H9 (cell line): ENCODE measurements around the gene RASSF8. TPM values are rescaled to one million over a fixed set of nuclear protein-coding genes. Genes with fewer than 3 reads are reported as not detected.

Experiments
- DNase-seq: peaks from one replicate; pipeline ENCODE4 v3.0.0-alpha.2; 2017
- H2AFZ ChIP-seq: one replicate; pipeline ENCODE4 v1.6.1; 2013; ENCODE audit warnings: mild to moderate bottlenecking, low read length, control low read depth, moderate library complexity
- H2AK5ac ChIP-seq: 2 replicates; pipeline ENCODE4 v1.6.1; 2013; ENCODE audit warnings: low read length, control low read depth, mixed read lengths; ENCODE audit not compliant: insufficient read length
- H2BK120ac ChIP-seq: one replicate; pipeline ENCODE4 v1.6.1; 2013; ENCODE audit warnings: low read depth, mild to moderate bottlenecking, low read length, control low read depth, inconsistent platforms; ENCODE audit not compliant: poor library complexity, severe bottlenecking
- H2BK12ac ChIP-seq: 2 replicates; pipeline ENCODE4 v1.6.1; 2013; ENCODE audit warnings: low read length, control low read depth, mixed read lengths, low read depth; ENCODE audit not compliant: insufficient read length
- H2BK15ac ChIP-seq: 2 replicates; pipeline ENCODE4 v1.6.1; 2013; ENCODE audit warnings: low read depth, low read length, control low read depth
- H2BK20ac ChIP-seq: one replicate; pipeline ENCODE4 v1.6.1; 2013; ENCODE audit warnings: low read depth, mild to moderate bottlenecking, low read length, control low read depth, inconsistent platforms; ENCODE audit not compliant: poor library complexity, severe bottlenecking
- H2BK5ac ChIP-seq: 2 replicates; pipeline ENCODE4 v1.6.1; 2013; ENCODE audit warnings: low read length, control low read depth, mixed read lengths; ENCODE audit not compliant: insufficient read length
- H3K14ac ChIP-seq: 2 replicates; pipeline ENCODE4 v1.6.1; 2013; ENCODE audit warnings: low read length, control low read depth; ENCODE audit not compliant: insufficient read depth
- H3K18ac ChIP-seq: 2 replicates; pipeline ENCODE4 v1.6.1; 2013; ENCODE audit warnings: low read depth, mild to moderate bottlenecking, mixed read lengths, low read length, control low read depth; ENCODE audit not compliant: insufficient read length
- H3K23ac ChIP-seq: 2 replicates; pipeline ENCODE4 v1.6.1; 2013; ENCODE audit warnings: low read length, control low read depth, mixed read lengths, low read depth; ENCODE audit not compliant: insufficient read length
- H3K23me2 ChIP-seq: 2 replicates; pipeline ENCODE4 v1.6.1; 2013; ENCODE audit warnings: low read depth, mild to moderate bottlenecking, mixed read lengths, low read length, control low read depth; ENCODE audit not compliant: insufficient read length, poor library complexity, severe bottlenecking
- H3K27ac ChIP-seq: 2 replicates; pipeline ENCODE4 v1.5.1; 2013; ENCODE audit warnings: low read length, control low read depth, mixed read lengths, low read depth; ENCODE audit not compliant: insufficient read length
- H3K27me3 ChIP-seq: 2 replicates; pipeline ENCODE4 v1.6.1; 2013; ENCODE audit warnings: low read length, control low read depth, inconsistent platforms; ENCODE audit not compliant: insufficient read depth
- H3K4ac ChIP-seq: 2 replicates; pipeline ENCODE4 v1.6.1; 2013; ENCODE audit warnings: low read depth, mild to moderate bottlenecking, control low read depth, inconsistent platforms, low read length, moderate library complexity
- H3K4me1 ChIP-seq: 2 replicates; pipeline ENCODE4 v1.6.1; 2013; ENCODE audit warnings: low read length, control low read depth, inconsistent platforms; ENCODE audit not compliant: insufficient read depth
- H3K4me2 ChIP-seq: 2 replicates; pipeline ENCODE4 v1.6.1; 2013; ENCODE audit warnings: low read length, control low read depth, mixed read lengths; ENCODE audit not compliant: insufficient read length, insufficient read depth
- H3K56ac ChIP-seq: 2 replicates; pipeline ENCODE4 v1.6.1; 2013; ENCODE audit warnings: low read depth, mild to moderate bottlenecking, mixed read lengths, low read length, control low read depth; ENCODE audit not compliant: insufficient read length
- H3K79me1 ChIP-seq: 2 replicates; pipeline ENCODE4 v1.6.1; 2013; ENCODE audit warnings: low read depth, mild to moderate bottlenecking, moderate library complexity, low read length, control low read depth, inconsistent platforms; ENCODE audit not compliant: insufficient read depth, poor library complexity, severe bottlenecking
- H3K79me2 ChIP-seq: 2 replicates; pipeline ENCODE4 v1.6.1; 2013; ENCODE audit warnings: low read length, control low read depth, inconsistent platforms; ENCODE audit not compliant: insufficient read depth
- H3K9ac ChIP-seq: 2 replicates; pipeline ENCODE4 v1.6.1; 2013; ENCODE audit warnings: low read length, control low read depth, mixed read lengths; ENCODE audit not compliant: insufficient read length; ENCODE audit errors: extremely low read depth
- H3K9me3 ChIP-seq: one replicate; pipeline ENCODE4 v1.6.1; 2013; ENCODE audit warnings: low read depth, low read length, inconsistent platforms; ENCODE audit not compliant: control insufficient read depth
- H3T11ph ChIP-seq: one replicate; pipeline ENCODE4 v1.6.1; 2013; ENCODE audit warnings: mild to moderate bottlenecking, low read length, control low read depth, inconsistent platforms
- H4K20me1 ChIP-seq: one replicate; pipeline ENCODE4 v1.6.1; 2013; ENCODE audit not compliant: control insufficient read depth, insufficient read length, insufficient read depth
- H4K5ac ChIP-seq: 2 replicates; pipeline ENCODE4 v1.6.1; 2013; ENCODE audit warnings: low read depth, mild to moderate bottlenecking, mixed read lengths, low read length, control low read depth; ENCODE audit not compliant: insufficient read length
- H4K8ac ChIP-seq: replicated peaks from 2 replicates; pipeline ENCODE4 v1.6.1; 2013; ENCODE audit warnings: low read length, control low read depth, mixed read lengths, low read depth; ENCODE audit not compliant: insufficient read length
- H4K91ac ChIP-seq: 2 replicates; pipeline ENCODE4 v1.6.1; 2013; ENCODE audit warnings: low read depth, mild to moderate bottlenecking, moderate library complexity, mixed read lengths, low read length, control low read depth; ENCODE audit not compliant: insufficient read length
- H3K27ac Mint-ChIP-seq, 3 experiments: 2 replicates in 2 of 3; 3 replicates in 1 of 3; pipeline ENCODE4 v1.8.0; 2020 to 2021; ENCODE audit warnings: mixed read lengths in 3 of 3, mild to moderate bottlenecking in 1 of 3, moderate library complexity in 1 of 3
- H3K27me3 Mint-ChIP-seq: 2 replicates; pipeline ENCODE4 v1.8.0; 2021; ENCODE audit warnings: low read depth, mild to moderate bottlenecking, moderate library complexity, mixed read lengths
- H3K36me3 Mint-ChIP-seq, 3 experiments: 2 replicates in 2 of 3; 3 replicates in 1 of 3; pipeline ENCODE4 v1.8.0; 2020 to 2021; ENCODE audit warnings: low read depth in 3 of 3, mixed read lengths in 3 of 3; ENCODE audit not compliant: insufficient read depth in 1 of 3
- H3K4me1 Mint-ChIP-seq, 2 experiments: 2 replicates each; pipeline ENCODE4 v1.8.0; 2020; ENCODE audit warnings: mixed read lengths in 2 of 2
- H3K4me3 Mint-ChIP-seq, 2 experiments: 2 replicates in 1 of 2; 3 replicates in 1 of 2; pipeline ENCODE4 v1.8.0; 2020 to 2021; ENCODE audit warnings: mild to moderate bottlenecking in 2 of 2, mixed read lengths in 2 of 2, moderate library complexity in 1 of 2
- H3K9me3 Mint-ChIP-seq, 2 experiments: 2 replicates in 1 of 2; 3 replicates in 1 of 2; pipeline ENCODE4 v1.8.0; 2020; ENCODE audit warnings: mild to moderate bottlenecking in 2 of 2, mixed read lengths in 2 of 2, moderate library complexity in 1 of 2
- CTCF ChIP-seq: fragments of 200-600 bp; sonication (generic); conservative IDR thresholded peaks from 3 replicates; pipeline ENCODE4 v1.8.0; 2021; ENCODE audit warnings: antibody characterized with exemption, mild to moderate bottlenecking
- WGBS: extraction: QIAGEN DNeasy Blood & Tissue Kit; methylation state at CpG from one replicate; pipeline ENCODE4 v1.1.7; 2013; ENCODE audit warnings: missing lambda C conversion rate, low lambda C conversion rate, mixed read lengths; ENCODE audit not compliant: insufficient read length; ENCODE audit errors: extremely low coverage; 5-methylcytosine and 5-hydroxymethylcytosine counted together
- total RNA-seq: library from RNA; stranded (reverse); gene quantifications from 2 replicates; pipeline ENCODE4 v1.2.1, GENCODE V29; 2021

RASSF8 gene
- total RNA-seq, 1 experiment from 2014 or later: 38.8 TPM

- Histone ChIP-seq H3K4ac (no peak overlapping the region), H3K4me1 (peaks cover 6% of the 10 kb centered on the region; the same call in 1 of the 2 replicates), H3K79me1 (no peaks in the 10 kb centered on the region), H2BK12ac (no peak overlapping the region), H3K14ac (no peak overlapping the region), H3K56ac (no peak overlapping the region), H4K5ac (no peak overlapping the region), H3K79me2 (no peaks in the 10 kb centered on the region), H3K23me2 (no peaks in the 10 kb centered on the region), H3K23ac (no peak overlapping the region), H4K91ac (no peak overlapping the region), H2BK120ac (no peak overlapping the region), H3K9ac (no peak overlapping the region), H2BK15ac (no peak overlapping the region), H3T11ph (no peak overlapping the region), H3K27ac (no peak overlapping the region), H2BK5ac (no peak overlapping the region), H2AK5ac (no peak overlapping the region), H4K8ac (no peak overlapping the region), H3K9me3 (no peaks in the 10 kb centered on the region), H3K27me3 (no peaks in the 10 kb centered on the region), H3K18ac (no peak overlapping the region), H4K20me1 (no peaks in the 10 kb centered on the region), H3K4me2 (no peak overlapping the region), H2BK20ac (no peak overlapping the region), H2AFZ (no peak overlapping the region)
- Mint-ChIP-seq H3K36me3 (no peaks in the 10 kb centered on the region), H3K27me3 (peaks cover 4% of the 10 kb centered on the region), H3K27ac (peak overlapping the region in 1 of 3 experiments; percentile 7; a peak in 1 of 7 replicates), H3K4me3 (no peak overlapping the region), H3K9me3 (no peaks in the 10 kb centered on the region), H3K4me1 (peaks cover 25 to 37% of the 10 kb centered on the region in 2 experiments)
- no CpG with 5 or more reads among the region's 10 CpGs for WGBS
- DNase-seq: no peak
- TF ChIP-seq CTCF: no peak
Observed at GRCh38 chr12:26043135-26044006, 84.9 kb downstream of the RASSF8 start.
